Measurements from ENCODE around the gene CDH6.

Gene CDH6

DNA sequence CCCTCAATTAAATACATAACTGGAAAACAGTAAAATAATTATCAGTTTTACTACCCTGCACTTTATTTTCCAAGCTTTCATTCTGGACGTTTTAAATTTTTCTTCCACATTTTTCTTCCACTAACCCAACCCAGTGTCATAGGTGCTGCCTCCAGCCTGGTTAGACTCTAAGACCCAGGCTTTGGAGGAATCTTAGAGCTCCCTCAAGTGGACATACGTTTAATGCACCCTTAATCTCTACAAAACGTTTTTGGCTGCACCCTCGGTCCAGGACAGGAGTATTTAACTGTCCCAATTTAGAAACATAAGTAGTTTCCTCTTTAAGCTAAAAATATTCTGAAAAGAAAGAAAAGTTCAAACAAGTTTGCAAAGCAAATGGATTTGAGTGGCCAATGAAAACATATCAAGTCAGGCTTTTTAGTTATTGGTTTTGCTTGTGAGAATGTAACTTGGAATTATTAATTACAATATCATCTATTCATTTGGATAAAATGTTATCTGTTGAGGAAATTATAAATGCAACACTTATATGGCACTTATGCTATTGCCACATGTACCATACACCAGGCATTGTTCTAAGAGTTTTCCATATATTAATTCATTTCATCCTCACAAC, 38.9 kb downstream of the CDH6 start:
- no peaks in the 10 kb centered on the region for H3K27me3 Mint-ChIP-seq
- ATAC-seq (replicated peaks; ENCODE audit: extremely low read depth, poor library complexity, severe bottlenecking) (no peak), DNase-seq (ENCODE audit: low spot score in 2 of 2) (no peak)
- no peak overlapping the region for H3K4me3 Mint-ChIP-seq
- peaks cover 2% of the 10 kb centered on the region for H3K36me3 Mint-ChIP-seq (ENCODE audit: insufficient read depth)
- H3K27ac Mint-ChIP-seq (ENCODE audit: low read depth), result no peak overlapping the region
- no peaks in the 10 kb centered on the region for H3K4me1 Mint-ChIP-seq
- H3K9me3 Mint-ChIP-seq, result peaks cover 9% of the 10 kb centered on the region

- no peaks in the 10 kb centered on the region for H3K9me3 Mint-ChIP-seq
- ATAC-seq (replicated peaks; ENCODE audit: extremely low read depth, poor library complexity, severe bottlenecking) (no peak), DNase-seq (ENCODE audit: low spot score in 2 of 2) (no peak)
- H3K27me3 Mint-ChIP-seq, result no peaks in the 10 kb centered on the region
- no peak overlapping the region for H3K4me3 Mint-ChIP-seq
- H3K4me1 Mint-ChIP-seq, result no peaks in the 10 kb centered on the region
- H3K36me3 Mint-ChIP-seq (ENCODE audit: insufficient read depth), result peaks cover 2% of the 10 kb centered on the region
- H3K27ac Mint-ChIP-seq (ENCODE audit: low read depth), result no peak overlapping the region
Measured at GRCh38 chr5:31235381-31235780, 41.9 kb downstream of the CDH6 start.

DNA sequence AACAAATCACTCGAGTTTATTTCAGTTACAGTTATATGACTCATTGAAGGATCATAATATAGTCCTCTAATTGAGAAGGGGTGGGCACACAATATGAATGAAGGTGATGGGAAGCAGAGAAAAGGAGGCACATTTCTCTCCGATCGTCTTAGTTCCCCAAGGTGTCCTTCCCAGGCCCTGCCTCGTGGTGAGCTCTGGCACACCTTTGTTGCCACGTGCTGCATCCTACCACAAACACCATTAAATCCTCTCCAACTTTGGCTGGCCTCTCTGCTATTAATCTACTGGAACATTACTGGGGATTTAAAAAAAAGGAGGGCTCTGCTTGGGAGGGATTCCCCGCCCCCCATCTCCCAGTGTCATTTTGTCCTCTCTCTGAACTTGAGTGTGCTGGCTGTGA, 42.9 kb downstream of the CDH6 start:
- peaks cover 2% of the 10 kb centered on the region for H3K36me3 Mint-ChIP-seq (ENCODE audit: insufficient read depth)
- ATAC-seq (replicated peaks; ENCODE audit: extremely low read depth, poor library complexity, severe bottlenecking) (no peak), DNase-seq (ENCODE audit: low spot score in 2 of 2) (no peak)
- H3K9me3 Mint-ChIP-seq, result peaks cover 7% of the 10 kb centered on the region
- H3K27me3 Mint-ChIP-seq, result no peaks in the 10 kb centered on the region
- no peak overlapping the region for H3K27ac Mint-ChIP-seq (ENCODE audit: low read depth)
- H3K4me3 Mint-ChIP-seq, result no peak overlapping the region
- H3K4me1 Mint-ChIP-seq, result no peaks in the 10 kb centered on the region

- no peak overlapping the region for H3K27ac Mint-ChIP-seq (ENCODE audit: low read depth)
- peaks cover 2% of the 10 kb centered on the region for H3K36me3 Mint-ChIP-seq (ENCODE audit: insufficient read depth)
- DNase-seq (ENCODE audit: low spot score in 2 of 2), result no peak
- no peak overlapping the region for H3K4me3 Mint-ChIP-seq
- no peak for ATAC-seq (replicated peaks; ENCODE audit: extremely low read depth, poor library complexity, severe bottlenecking)
- peaks cover 8% of the 10 kb centered on the region for H3K9me3 Mint-ChIP-seq
- H3K4me1 Mint-ChIP-seq, result no peaks in the 10 kb centered on the region
- no peaks in the 10 kb centered on the region for H3K27me3 Mint-ChIP-seq
Measured at GRCh38 chr5:31237174-31237573, 43.7 kb downstream of the CDH6 start.

DNA sequence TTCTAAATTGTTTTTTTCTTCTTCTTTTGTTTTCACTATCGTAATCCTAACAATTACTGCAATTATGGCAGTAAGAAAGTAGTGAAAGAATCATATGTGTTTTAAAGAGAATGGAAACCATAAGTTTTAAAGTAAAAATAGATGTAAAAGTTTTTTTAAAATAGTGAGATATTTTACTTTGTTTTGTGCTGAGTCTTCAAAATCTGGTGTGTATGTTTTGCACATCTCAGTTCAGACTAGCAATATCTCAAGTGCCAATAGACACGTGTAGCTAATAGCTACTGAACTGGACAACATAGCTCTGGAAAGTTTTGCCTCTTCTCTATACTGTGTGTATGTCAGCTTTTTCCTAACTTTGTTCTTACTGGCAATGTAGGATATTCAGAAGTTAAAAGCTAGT, 45.0 kb downstream of the CDH6 start:
- no peak for ATAC-seq (replicated peaks; ENCODE audit: extremely low read depth, poor library complexity, severe bottlenecking)
- no peaks in the 10 kb centered on the region for H3K27me3 Mint-ChIP-seq
- H3K27ac Mint-ChIP-seq (ENCODE audit: low read depth), result no peak overlapping the region
- H3K4me1 Mint-ChIP-seq, result no peaks in the 10 kb centered on the region
- H3K9me3 Mint-ChIP-seq, result peaks cover 8% of the 10 kb centered on the region
- peaks cover 2% of the 10 kb centered on the region for H3K36me3 Mint-ChIP-seq (ENCODE audit: insufficient read depth)
- no peak overlapping the region for H3K4me3 Mint-ChIP-seq
- DNase-seq (ENCODE audit: low spot score in 2 of 2), result no peak

GRCh38 chr5:31244921-31245320, 51.4 kb downstream of the CDH6 start:
- ATAC-seq (replicated peaks; ENCODE audit: extremely low read depth, poor library complexity, severe bottlenecking), result no peak
- H3K27me3 Mint-ChIP-seq, result no peaks in the 10 kb centered on the region
- DNase-seq (ENCODE audit: low spot score in 2 of 2), result no peak
- no peak overlapping the region for H3K27ac Mint-ChIP-seq (ENCODE audit: low read depth)
- no peak overlapping the region for H3K4me3 Mint-ChIP-seq
- H3K36me3 Mint-ChIP-seq (ENCODE audit: insufficient read depth), result peaks cover 1% of the 10 kb centered on the region
- peaks cover 8% of the 10 kb centered on the region for H3K9me3 Mint-ChIP-seq
- H3K4me1 Mint-ChIP-seq, result no peaks in the 10 kb centered on the region

- H3K4me1 Mint-ChIP-seq, result no peaks in the 10 kb centered on the region
- no peak overlapping the region for H3K27ac Mint-ChIP-seq (ENCODE audit: low read depth)
- no peak overlapping the region for H3K4me3 Mint-ChIP-seq
- H3K36me3 Mint-ChIP-seq (ENCODE audit: insufficient read depth), result peaks cover 1% of the 10 kb centered on the region
- ATAC-seq (replicated peaks; ENCODE audit: extremely low read depth, poor library complexity, severe bottlenecking) (no peak), DNase-seq (ENCODE audit: low spot score in 2 of 2) (no peak)
- no peaks in the 10 kb centered on the region for H3K27me3 Mint-ChIP-seq
- H3K9me3 Mint-ChIP-seq, result no peaks in the 10 kb centered on the region
Measured at GRCh38 chr5:31247381-31247780, 53.9 kb downstream of the CDH6 start.

GRCh38 chr5:31250201-31250600, 56.7 kb downstream of the CDH6 start:
- ATAC-seq (replicated peaks; ENCODE audit: extremely low read depth, poor library complexity, severe bottlenecking) (no peak), DNase-seq (ENCODE audit: low spot score in 2 of 2) (no peak)
- peaks cover 3% of the 10 kb centered on the region for H3K36me3 Mint-ChIP-seq (ENCODE audit: insufficient read depth)
- H3K27me3 Mint-ChIP-seq, result no peaks in the 10 kb centered on the region
- no peak overlapping the region for H3K27ac Mint-ChIP-seq (ENCODE audit: low read depth)
- H3K9me3 Mint-ChIP-seq, result no peaks in the 10 kb centered on the region
- no peak overlapping the region for H3K4me3 Mint-ChIP-seq
- H3K4me1 Mint-ChIP-seq, result no peaks in the 10 kb centered on the region

DNA sequence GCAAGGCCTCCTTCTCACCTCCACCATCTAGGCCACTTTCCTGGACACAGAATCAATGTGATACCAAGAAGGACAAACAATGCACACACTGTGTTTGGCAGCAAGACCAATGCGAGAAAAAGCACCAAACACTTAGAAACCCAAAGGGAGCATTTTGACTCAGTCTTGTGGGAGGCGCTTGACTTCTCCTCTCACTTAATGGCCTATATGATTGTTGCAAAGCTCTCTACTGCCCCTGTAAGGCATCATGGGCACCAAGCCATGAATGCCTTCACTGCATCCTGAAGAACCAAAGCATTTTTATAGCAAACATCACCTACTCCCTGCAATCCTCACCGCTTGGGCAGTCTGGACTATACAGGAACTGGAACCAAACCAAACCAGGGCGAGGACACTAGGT, 57.5 kb downstream of the CDH6 start:
- DNase-seq (ENCODE audit: low spot score in 2 of 2) (no peak), ATAC-seq (replicated peaks; ENCODE audit: extremely low read depth, poor library complexity, severe bottlenecking) (no peak)
- H3K4me1 Mint-ChIP-seq, result no peaks in the 10 kb centered on the region
- H3K27me3 Mint-ChIP-seq, result no peaks in the 10 kb centered on the region
- no peak overlapping the region for H3K4me3 Mint-ChIP-seq
- H3K27ac Mint-ChIP-seq (ENCODE audit: low read depth), result no peak overlapping the region
- no peaks in the 10 kb centered on the region for H3K9me3 Mint-ChIP-seq
- H3K36me3 Mint-ChIP-seq (ENCODE audit: insufficient read depth), result peaks cover 3% of the 10 kb centered on the region

DNA sequence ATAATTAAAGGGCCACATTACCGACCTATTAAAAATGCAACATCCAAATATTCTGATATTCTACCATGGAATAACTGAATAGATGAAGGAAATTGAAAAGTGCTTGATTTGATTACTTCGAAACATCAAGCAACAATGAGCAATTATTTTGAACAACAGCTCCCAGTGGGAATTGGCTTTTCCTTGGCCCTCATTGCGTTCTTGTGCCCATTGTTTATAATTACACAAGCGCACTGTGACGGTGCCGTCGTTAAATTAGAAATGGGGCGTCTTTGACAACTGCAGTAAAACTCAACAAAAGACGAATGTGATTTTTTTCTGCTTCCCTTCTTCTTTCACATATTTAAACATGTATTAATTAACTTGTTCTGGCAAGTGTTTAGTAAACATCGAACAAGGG, 61.6 kb downstream of the CDH6 start:
- H3K27me3 Mint-ChIP-seq, result no peaks in the 10 kb centered on the region

DNA sequence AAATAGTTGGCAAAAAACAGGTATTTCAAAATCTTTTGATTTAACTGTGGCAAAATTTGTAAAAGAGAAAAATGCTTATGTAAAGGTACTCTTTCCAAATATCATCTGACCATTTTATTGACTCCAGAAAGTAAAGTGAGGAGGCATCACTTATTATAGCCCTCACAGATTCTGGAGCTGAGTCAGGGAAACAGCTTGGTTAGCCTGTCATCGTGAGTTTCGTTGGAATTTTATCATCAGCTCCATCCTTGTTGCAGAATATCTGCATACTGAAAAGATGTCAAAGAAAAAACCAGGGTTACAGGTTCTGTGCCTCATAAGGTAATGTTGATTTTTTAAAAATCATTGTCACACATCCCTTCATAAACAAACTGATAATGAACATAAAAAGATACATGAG, 74.8 kb downstream of the CDH6 start:
- ATAC-seq (replicated peaks; ENCODE audit: extremely low read depth, poor library complexity, severe bottlenecking), result no peak
- H3K27me3 Mint-ChIP-seq, result no peaks in the 10 kb centered on the region
- no peaks in the 10 kb centered on the region for H3K9me3 Mint-ChIP-seq

More for the DNA sequence above, 61.6 kb downstream of the CDH6 start:
- Mint-ChIP-seq H3K9me3 (no peaks in the 10 kb centered on the region), H3K27ac (ENCODE audit: low read depth) (no peak overlapping the region), H3K36me3 (ENCODE audit: insufficient read depth) (peaks cover 1% of the 10 kb centered on the region), H3K4me3 (no peak overlapping the region), H3K4me1 (no peaks in the 10 kb centered on the region)
- ATAC-seq (replicated peaks; ENCODE audit: extremely low read depth, poor library complexity, severe bottlenecking) (no peak), DNase-seq (ENCODE audit: low spot score in 2 of 2) (no peak)

DNA sequence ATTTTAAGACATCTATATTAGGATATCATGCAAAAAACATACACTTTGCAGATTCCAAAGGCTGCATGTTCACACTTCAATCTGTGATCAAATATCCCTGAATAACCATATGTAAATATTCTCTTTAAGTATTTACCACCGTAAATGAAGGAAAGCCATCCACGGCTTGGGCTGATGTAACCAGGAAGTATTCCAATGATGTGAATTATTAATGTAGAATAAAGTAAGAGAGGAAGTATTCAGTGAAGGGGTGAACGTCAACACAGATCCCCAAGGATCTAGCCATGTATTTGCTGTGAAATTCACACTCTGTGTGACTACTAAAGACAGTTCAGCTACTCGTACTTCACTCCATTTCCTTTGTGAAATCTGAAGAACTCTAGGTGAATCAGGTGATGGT, 75.2 kb downstream of the CDH6 start:
- H3K27me3 Mint-ChIP-seq, result no peaks in the 10 kb centered on the region
- H3K36me3 Mint-ChIP-seq (ENCODE audit: insufficient read depth), result no peaks in the 10 kb centered on the region

More for the DNA sequence above, 74.8 kb downstream of the CDH6 start:
- Mint-ChIP-seq H3K36me3 (ENCODE audit: insufficient read depth) (no peaks in the 10 kb centered on the region), H3K4me1 (no peaks in the 10 kb centered on the region), H3K27ac (ENCODE audit: low read depth) (no peak overlapping the region), H3K4me3 (no peak overlapping the region)
- DNase-seq (ENCODE audit: low spot score in 2 of 2), result no peak

GRCh38 chr5:31269259-31269658, 75.8 kb downstream of the CDH6 start:
- no peak overlapping the region for H3K27ac Mint-ChIP-seq (ENCODE audit: low read depth)
- no peaks in the 10 kb centered on the region for H3K27me3 Mint-ChIP-seq
- no peaks in the 10 kb centered on the region for H3K36me3 Mint-ChIP-seq (ENCODE audit: insufficient read depth)
- DNase-seq (ENCODE audit: low spot score in 2 of 2) (no peak), ATAC-seq (replicated peaks; ENCODE audit: extremely low read depth, poor library complexity, severe bottlenecking) (no peak)
- no peaks in the 10 kb centered on the region for H3K4me1 Mint-ChIP-seq
- H3K9me3 Mint-ChIP-seq, result no peaks in the 10 kb centered on the region
- no peak overlapping the region for H3K4me3 Mint-ChIP-seq

More for the DNA sequence above, 75.2 kb downstream of the CDH6 start:
- Mint-ChIP-seq H3K4me3 (no peak overlapping the region), H3K9me3 (no peaks in the 10 kb centered on the region), H3K4me1 (no peaks in the 10 kb centered on the region), H3K27ac (ENCODE audit: low read depth) (no peak overlapping the region)
- ATAC-seq (replicated peaks; ENCODE audit: extremely low read depth, poor library complexity, severe bottlenecking) (no peak), DNase-seq (ENCODE audit: low spot score in 2 of 2) (no peak)

DNA sequence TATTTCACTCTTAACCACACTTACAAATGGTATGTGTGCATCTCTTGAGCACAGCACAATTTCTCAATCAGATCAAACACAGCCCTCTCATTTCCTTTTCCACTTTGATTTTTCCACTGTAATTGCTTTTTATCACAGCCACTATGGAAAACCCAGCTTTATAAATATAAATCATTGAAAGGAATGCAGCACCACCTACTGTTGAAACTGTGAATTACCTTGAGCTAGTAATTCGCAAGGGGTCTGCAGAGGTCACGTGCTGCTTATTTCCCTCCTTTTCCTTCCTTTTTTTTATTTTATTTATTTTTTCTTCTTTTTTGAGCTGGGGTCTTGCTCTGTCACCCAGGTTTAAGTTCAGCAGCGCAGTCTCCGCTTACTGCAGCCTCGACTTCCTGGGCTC, 76.9 kb downstream of the CDH6 start:
- DNase-seq (ENCODE audit: low spot score in 2 of 2), result no peak

More for the DNA sequence above, 76.9 kb downstream of the CDH6 start:
- H3K27me3 Mint-ChIP-seq, result no peaks in the 10 kb centered on the region
- ATAC-seq (replicated peaks; ENCODE audit: extremely low read depth, poor library complexity, severe bottlenecking), result no peak
- no peaks in the 10 kb centered on the region for H3K4me1 Mint-ChIP-seq
- H3K9me3 Mint-ChIP-seq, result no peaks in the 10 kb centered on the region
- H3K27ac Mint-ChIP-seq (ENCODE audit: low read depth), result no peak overlapping the region
- H3K4me3 Mint-ChIP-seq, result no peak overlapping the region
- H3K36me3 Mint-ChIP-seq (ENCODE audit: insufficient read depth), result no peaks in the 10 kb centered on the region
